Neural crest cell (in vitro differentiated cells): Measurements from ENCODE around the gene PRSS48. TPM values are rescaled to one million over a fixed set of nuclear protein-coding genes. Genes with fewer than 3 reads are reported as not detected.
"Not testable (repeated sequence)": the region's sequence is repeated elsewhere in the genome, so short reads cannot be mapped to it uniquely, and the experiment has no call there.

Experiments
- DNase-seq: peaks from one replicate; pipeline ENCODE4 v3.0.0; 2021; ENCODE audit warnings: low read depth, mixed read lengths, low spot score
- H3K27ac Mint-ChIP-seq: one replicate; pipeline ENCODE4 v1.8.0; 2021; ENCODE audit warnings: mild to moderate bottlenecking, mixed read lengths; ENCODE audit not compliant: unreplicated experiment
- H3K27me3 Mint-ChIP-seq: 2 replicates; pipeline ENCODE4 v1.8.0; 2021; ENCODE audit warnings: low read depth, mild to moderate bottlenecking, mixed read lengths
- H3K36me3 Mint-ChIP-seq: 2 replicates; pipeline ENCODE4 v1.8.0; 2021; ENCODE audit warnings: low read depth, mild to moderate bottlenecking, mixed read lengths
- H3K4me1 Mint-ChIP-seq: 2 replicates; pipeline ENCODE4 v1.8.0; 2021; ENCODE audit warnings: mixed read lengths
- H3K4me3 Mint-ChIP-seq: one replicate; pipeline ENCODE4 v1.8.0; 2021; ENCODE audit warnings: mild to moderate bottlenecking, mixed read lengths
- H3K9me3 Mint-ChIP-seq: 2 replicates; pipeline ENCODE4 v1.8.0; 2021; ENCODE audit warnings: mixed read lengths
- CTCF ChIP-seq: fragments of 200-600 bp; sonication (generic); conservative IDR thresholded peaks from 2 replicates; pipeline ENCODE4 v1.5.0; 2021; ENCODE audit warnings: antibody characterized with exemption, mild to moderate bottlenecking
- total RNA-seq: library from RNA; stranded (reverse); gene quantifications from 2 replicates; pipeline ENCODE4 v1.2.1, GENCODE V29; 2021

Gene PRSS48
- total RNA-seq, 1 donor from 2014 or later: not detected

GRCh38 chr4:151267104-151267503 lies 9.9 kb upstream of the PRSS48 start:
- H3K9me3 Mint-ChIP-seq: peaks cover 3% of the 10 kb centered on the region
- TF ChIP-seq CTCF: no peak
- no peak overlapping the region for H3K27ac Mint-ChIP-seq
- H3K4me1 Mint-ChIP-seq: no peaks in the 10 kb centered on the region
- no peak overlapping the region for H3K4me3 Mint-ChIP-seq
- DNase-seq: no peak
- no peaks in the 10 kb centered on the region for H3K27me3 Mint-ChIP-seq
- H3K36me3 Mint-ChIP-seq: peaks cover 13% of the 10 kb centered on the region

DNA sequence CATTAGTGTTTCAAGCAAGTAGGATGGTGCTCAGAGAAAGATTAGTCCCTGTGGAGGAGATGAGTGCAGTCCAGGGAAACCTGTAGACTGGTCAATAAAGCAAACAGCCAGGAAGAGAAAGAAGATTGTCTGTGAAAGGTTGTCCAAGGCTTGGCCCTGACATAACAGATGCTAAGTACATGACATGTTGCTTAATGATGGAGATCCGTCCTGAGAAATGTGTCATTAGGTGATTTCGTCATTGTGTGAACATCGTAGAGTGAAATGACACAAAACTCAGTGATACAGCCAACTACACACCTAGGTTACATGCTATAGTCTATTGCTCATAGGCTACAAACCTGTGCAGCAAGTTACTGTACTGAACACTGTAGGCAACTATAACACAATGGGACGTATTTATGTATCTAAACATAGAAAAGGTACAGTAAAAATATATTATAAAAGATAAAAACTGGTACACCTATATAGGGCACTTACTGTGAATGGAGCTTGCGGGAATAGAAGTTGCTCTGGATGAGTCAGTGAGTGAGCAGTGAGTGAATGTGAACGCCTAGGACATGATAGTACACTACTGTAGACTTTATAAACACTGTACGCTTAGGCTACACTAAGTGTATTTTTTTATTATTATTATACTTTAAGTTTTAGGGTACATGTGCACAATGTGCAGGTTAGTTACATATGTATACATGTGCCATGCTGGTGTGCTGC lies 9.0 kb upstream of the PRSS48 start:
- H3K27ac Mint-ChIP-seq: no peak overlapping the region

DNA sequence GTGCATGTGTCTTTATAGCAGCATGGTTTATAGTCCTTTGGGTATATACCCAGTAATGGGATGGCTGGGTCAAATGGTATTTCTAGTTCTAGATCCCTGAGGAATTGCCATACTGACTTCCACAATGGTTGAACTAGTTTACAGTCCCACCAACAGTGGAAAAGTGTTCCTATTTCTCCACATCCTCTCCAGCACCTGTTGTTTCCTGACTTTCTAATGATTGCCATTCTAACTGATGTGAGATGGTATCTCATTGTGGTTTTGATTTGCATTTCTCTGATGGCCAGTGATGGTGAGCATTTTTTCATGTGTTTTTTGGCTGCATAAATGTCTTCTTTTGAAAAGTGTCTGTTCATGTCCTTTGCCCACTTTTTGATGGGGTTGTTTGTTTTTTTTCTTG lies 8.1 kb upstream of the PRSS48 start:
- not testable (repeated sequence) for H3K27me3 Mint-ChIP-seq, H3K9me3 Mint-ChIP-seq, H3K4me1 Mint-ChIP-seq, H3K27ac Mint-ChIP-seq, H3K4me3 Mint-ChIP-seq, DNase-seq
- H3K36me3 Mint-ChIP-seq: peaks cover 13% of the 10 kb centered on the region

More for the DNA sequence above, 9.0 kb upstream of the PRSS48 start:
- H3K4me1 Mint-ChIP-seq: no peaks in the 10 kb centered on the region
- DNase-seq: no peak
- peaks cover 13% of the 10 kb centered on the region for H3K36me3 Mint-ChIP-seq
- no peak for TF ChIP-seq CTCF
- H3K9me3 Mint-ChIP-seq: peaks cover 3% of the 10 kb centered on the region
- H3K27me3 Mint-ChIP-seq: no peaks in the 10 kb centered on the region
- H3K4me3 Mint-ChIP-seq: no peak overlapping the region

GRCh38 chr4:151284534-151285245 lies 7.7 kb downstream of the PRSS48 start:
- Mint-ChIP-seq H3K9me3 (no peaks in the 10 kb centered on the region), H3K27me3 (no peaks in the 10 kb centered on the region), H3K36me3 (peaks cover 8% of the 10 kb centered on the region), H3K27ac (no peak overlapping the region), H3K4me3 (no peak overlapping the region), H3K4me1 (peaks cover 18% of the 10 kb centered on the region)
- TF ChIP-seq CTCF: no peak
- no peak for DNase-seq

- TF ChIP-seq CTCF: no peak
- H3K9me3 Mint-ChIP-seq: peaks cover 8% of the 10 kb centered on the region
- peaks cover 10% of the 10 kb centered on the region for H3K4me1 Mint-ChIP-seq
- peaks cover 20% of the 10 kb centered on the region for H3K36me3 Mint-ChIP-seq
- no peak for DNase-seq
- no peak overlapping the region for H3K4me3 Mint-ChIP-seq
- no peak overlapping the region for H3K27ac Mint-ChIP-seq
- no peaks in the 10 kb centered on the region for H3K27me3 Mint-ChIP-seq
These were observed 10.4 kb downstream of the PRSS48 start for GRCh38 chr4:151287409-151287808.

DNA sequence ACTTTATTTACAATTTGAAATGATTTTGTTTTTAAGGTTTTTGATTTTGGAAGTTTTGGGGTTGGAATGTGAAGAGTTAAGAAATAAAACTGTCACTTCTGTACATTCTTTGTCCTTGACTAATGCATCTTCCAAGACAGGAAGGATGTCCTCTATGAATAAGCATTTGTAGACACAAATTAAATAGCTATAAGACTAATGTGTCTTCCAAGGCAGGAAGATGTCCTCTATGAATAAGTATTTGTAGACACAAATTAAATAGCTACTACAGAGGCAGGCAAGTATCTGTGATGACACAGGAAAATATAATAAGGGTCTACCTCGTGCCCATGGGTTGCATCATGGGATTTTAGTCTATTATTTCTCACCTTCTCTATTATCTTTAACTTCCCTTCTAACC lies 14.5 kb downstream of the PRSS48 start:
- Mint-ChIP-seq H3K27ac (no peak overlapping the region), H3K36me3 (peaks cover 23% of the 10 kb centered on the region), H3K4me1 (peaks cover 10% of the 10 kb centered on the region), H3K27me3 (no peaks in the 10 kb centered on the region), H3K9me3 (peaks cover 12% of the 10 kb centered on the region), H3K4me3 (no peak overlapping the region)
- no peak for TF ChIP-seq CTCF
- no peak for DNase-seq
